MG63 (cell line): ENCODE measurements around the gene AKAP10. TPM values are rescaled to one million over a fixed set of nuclear protein-coding genes. Genes with fewer than 3 reads are reported as not detected.
"Not testable (repeated sequence)": the region's sequence is repeated elsewhere in the genome, so short reads cannot be mapped to it uniquely, and the experiment has no call there.

ENCODE experiments used
- DNase-seq: peaks from one replicate; pipeline ENCODE4 v3.0.0-alpha.2; 2020
- H3K27me3 ChIP-seq: fragments of 250-450 bp; sonication (Bioruptor Pico); 2 replicates; pipeline ENCODE4 v1.5.1; 2020; ENCODE audit warnings: mild to moderate bottlenecking, moderate library complexity
- H3K36me3 ChIP-seq: fragments of 250-450 bp; sonication (Bioruptor Pico); 2 replicates; pipeline ENCODE4 v1.5.1; 2020; ENCODE audit warnings: mild to moderate bottlenecking, moderate library complexity
- H3K4me3 ChIP-seq: fragments of 250-450 bp; sonication (Bioruptor Pico); 2 replicates; pipeline ENCODE4 v1.5.1; 2020; ENCODE audit warnings: mild to moderate bottlenecking, moderate library complexity
- H3K9me3 ChIP-seq: fragments of 250-450 bp; sonication (Bioruptor Pico); 2 replicates; pipeline ENCODE4 v1.5.1; 2020; ENCODE audit warnings: mild to moderate bottlenecking, moderate library complexity
- total RNA-seq: library from RNA; depleted of rRNA; stranded (reverse); fragments of >200 nt; shearing (Covaris generic); gene quantifications from 2 replicates; pipeline ENCODE4 v1.2.3, GENCODE V29; 2014; ENCODE audit warnings: low replicate concordance

Gene AKAP10
- total RNA-seq, 1 experiment from 2014 or later: 10.0 TPM

GRCh38 chr17:19897903-19898302, 79.7 kb downstream of the AKAP10 start:
- peak; percentile 59 for DNase-seq

DNA sequence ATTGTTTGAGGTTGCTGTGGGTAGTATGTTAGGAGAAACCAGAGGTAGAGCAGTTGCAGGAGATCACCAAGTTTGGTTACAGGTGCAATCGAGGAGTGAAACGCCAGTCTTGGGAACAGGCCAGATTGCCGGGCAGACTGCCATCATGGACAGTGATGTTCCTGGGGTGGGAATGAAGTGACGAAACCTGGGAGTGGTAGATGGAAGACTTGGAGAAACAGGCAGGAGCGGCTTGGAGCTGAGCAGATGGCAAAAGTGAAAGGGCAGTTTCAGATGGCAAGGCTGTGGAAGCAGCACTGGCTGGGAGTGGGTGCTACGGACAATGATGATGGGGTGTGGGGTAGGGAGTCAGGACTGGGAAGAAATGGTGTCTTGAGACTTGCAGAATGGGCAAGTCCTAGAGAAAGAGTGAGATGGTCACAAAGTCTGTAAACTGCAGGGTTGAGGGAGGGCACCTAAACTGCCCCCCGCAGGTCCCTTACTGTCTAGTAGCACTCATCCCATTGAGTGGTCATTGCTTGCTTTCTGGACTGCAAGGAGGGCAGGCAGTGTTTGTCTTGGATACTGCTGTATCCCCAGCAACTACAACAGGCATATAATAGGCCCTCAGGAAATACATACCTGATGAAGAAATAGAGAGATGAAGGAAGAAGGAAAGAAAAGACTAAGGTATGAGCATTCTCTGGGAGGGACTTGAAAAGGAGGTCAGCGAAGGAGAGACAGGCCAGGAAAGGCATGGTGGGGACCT, 80.4 kb downstream of the AKAP10 start:
- no peaks in the 10 kb centered on the region for H3K27me3 ChIP-seq
- H3K9me3 ChIP-seq: no peaks in the 10 kb centered on the region
- no peaks in the 10 kb centered on the region; the same call in 1 of the 2 replicates for H3K36me3 ChIP-seq
- no peak for DNase-seq
- H3K4me3 ChIP-seq: no peak overlapping the region

More at GRCh38 chr17:19897903-19898302, 79.7 kb downstream of the AKAP10 start:
- Histone ChIP-seq H3K27me3 (no peaks in the 10 kb centered on the region), H3K9me3 (no peaks in the 10 kb centered on the region), H3K36me3 (no peaks in the 10 kb centered on the region; the same call in 1 of the 2 replicates), H3K4me3 (no peak overlapping the region)

- H3K36me3 ChIP-seq: no peaks in the 10 kb centered on the region; the same call in 1 of the 2 replicates
- DNase-seq: no peak
- no peaks in the 10 kb centered on the region for H3K27me3 ChIP-seq
- H3K4me3 ChIP-seq: no peak overlapping the region
- H3K9me3 ChIP-seq: no peaks in the 10 kb centered on the region
These were observed 80.9 kb downstream of the AKAP10 start for GRCh38 chr17:19896679-19897078.

DNA sequence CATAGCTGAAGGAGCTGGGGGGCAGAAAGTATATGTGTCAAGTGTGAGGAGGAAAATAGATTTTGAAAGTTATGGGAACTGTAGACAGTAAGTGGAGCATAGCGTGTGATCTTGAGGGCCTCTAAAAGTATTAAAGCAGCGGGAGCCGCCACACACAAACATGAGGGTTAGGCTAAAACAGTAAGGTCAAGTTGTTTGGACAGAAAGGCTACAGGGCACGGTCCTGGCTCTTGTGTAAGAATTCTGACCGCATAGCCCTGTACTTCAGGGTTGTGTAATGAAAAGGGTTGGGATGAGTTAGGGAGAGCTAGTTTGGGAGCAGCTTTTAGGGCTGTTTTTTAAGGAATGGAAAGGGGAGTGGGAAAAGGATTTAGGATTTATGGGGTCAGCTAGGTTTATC, 87.1 kb downstream of the AKAP10 start:
- DNase-seq, H3K36me3 ChIP-seq: not testable (repeated sequence)

DNA sequence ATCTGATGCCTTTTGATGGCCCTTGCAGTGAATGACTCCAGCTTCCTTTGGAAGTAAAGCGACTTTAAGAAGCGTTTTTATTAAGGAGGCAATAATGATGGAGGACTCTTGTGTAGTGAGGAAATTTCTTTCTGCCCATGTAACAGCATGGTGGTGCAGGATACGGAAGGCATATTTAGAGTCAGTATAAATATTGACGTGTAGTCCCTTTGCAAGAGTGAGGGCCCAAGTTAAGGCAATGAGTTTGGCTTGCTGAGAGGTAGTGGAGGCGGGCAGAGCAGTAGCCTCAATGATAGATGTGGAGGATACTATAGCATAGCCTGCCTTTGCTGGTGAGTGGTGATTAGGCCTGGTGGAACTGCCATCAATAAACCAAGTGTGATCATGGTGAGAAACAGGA, 87.6 kb downstream of the AKAP10 start:
- H3K27me3 ChIP-seq, H3K4me3 ChIP-seq, DNase-seq, H3K9me3 ChIP-seq, H3K36me3 ChIP-seq: not testable (repeated sequence)

More for the DNA sequence above, 87.1 kb downstream of the AKAP10 start:
- H3K4me3 ChIP-seq, H3K9me3 ChIP-seq, H3K27me3 ChIP-seq: not testable (repeated sequence)

GRCh38 chr17:19886116-19886515, 91.5 kb downstream of the AKAP10 start:
- Histone ChIP-seq H3K9me3 (no peaks in the 10 kb centered on the region), H3K27me3 (no peaks in the 10 kb centered on the region), H3K36me3 (no peaks in the 10 kb centered on the region), H3K4me3 (no peak overlapping the region)
- no peak for DNase-seq

DNA sequence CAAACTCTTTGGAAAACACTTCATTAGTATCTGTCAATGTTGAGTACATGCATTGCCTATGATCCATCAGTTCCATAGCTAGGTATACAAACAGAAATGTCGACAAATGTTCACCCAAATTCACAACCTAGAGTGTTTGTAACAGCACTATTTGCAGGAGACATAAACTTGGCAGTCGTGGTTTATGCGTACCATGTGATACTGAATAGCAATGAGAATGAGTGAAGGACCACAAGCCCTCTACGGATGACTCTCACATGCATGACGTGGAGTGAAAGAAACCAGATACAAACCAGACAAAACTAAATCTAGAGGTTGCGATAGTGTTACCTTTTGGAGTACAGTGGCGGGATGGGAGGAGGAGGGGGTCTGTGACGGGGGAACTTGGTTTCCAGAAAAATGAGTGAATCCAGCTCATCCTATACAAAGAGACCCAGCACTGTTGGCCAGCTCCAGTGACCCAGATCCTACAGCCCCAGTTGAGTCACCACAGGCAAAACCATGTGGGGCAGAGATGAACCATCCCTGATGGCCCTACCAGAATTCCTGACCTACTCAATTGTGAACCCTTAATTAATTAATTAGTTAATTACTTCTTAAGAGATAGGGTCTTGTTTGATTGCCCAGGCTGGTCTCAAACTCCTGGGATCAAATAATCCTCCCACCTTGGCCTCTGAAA, 94.0 kb downstream of the AKAP10 start:
- DNase-seq: no peak
- H3K9me3 ChIP-seq: no peaks in the 10 kb centered on the region

DNA sequence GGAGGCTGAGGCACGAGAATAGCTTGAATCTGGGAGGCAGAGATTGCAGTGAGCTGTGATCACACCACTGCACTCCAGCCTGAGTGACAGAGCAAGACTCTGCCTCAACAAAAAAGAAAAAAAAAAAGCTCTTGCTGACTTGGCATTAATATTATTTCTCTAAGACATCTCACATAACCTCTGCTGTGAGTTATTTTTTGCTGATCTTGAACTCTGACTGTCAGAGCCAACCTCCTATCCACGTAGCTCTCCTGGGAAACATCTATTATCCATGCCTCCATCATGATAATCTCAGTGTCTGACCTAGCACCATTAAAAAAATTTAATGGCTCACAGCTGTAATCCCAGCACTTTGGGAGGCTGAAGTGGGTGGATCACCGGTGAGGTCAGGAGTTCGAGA, 97.2 kb downstream of the AKAP10 start:
- Histone ChIP-seq H3K9me3 (no peaks in the 10 kb centered on the region), H3K27me3 (no peaks in the 10 kb centered on the region), H3K4me3 (no peak overlapping the region), H3K36me3 (no peaks in the 10 kb centered on the region)
- no peak for DNase-seq

More for the DNA sequence above, 94.0 kb downstream of the AKAP10 start:
- H3K27me3 ChIP-seq: no peaks in the 10 kb centered on the region
- H3K36me3 ChIP-seq: no peaks in the 10 kb centered on the region
- no peak overlapping the region for H3K4me3 ChIP-seq

DNA sequence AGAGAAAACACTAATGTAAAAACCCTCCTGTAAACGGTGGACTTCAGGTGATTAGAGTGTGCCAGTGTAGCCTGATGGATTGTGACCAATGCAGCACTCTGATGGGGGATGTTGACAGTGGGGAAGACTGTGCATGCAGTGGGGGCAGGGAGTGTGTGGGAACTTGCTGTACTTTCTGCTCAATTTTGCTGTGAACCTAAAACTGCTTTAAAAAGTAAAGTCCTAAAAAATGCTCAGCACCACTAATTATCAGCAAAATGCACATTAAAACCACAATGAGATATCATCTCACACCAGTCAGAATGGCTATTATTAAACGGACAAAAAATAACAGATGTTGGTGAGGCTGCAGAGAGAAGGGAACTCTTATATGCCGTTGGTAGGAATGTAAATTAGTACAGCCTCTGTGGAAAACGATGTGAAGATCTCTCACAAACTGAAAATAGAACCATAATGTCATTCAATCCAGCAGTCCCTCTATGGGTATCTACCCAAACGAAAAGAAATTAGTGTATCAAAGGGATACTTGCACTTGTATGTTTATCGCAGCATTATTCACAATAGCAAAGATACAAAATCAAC, 100.2 kb downstream of the AKAP10 start:
- H3K9me3 ChIP-seq: no peaks in the 10 kb centered on the region
- no peaks in the 10 kb centered on the region for H3K27me3 ChIP-seq
- H3K4me3 ChIP-seq: no peak overlapping the region
- H3K36me3 ChIP-seq: no peaks in the 10 kb centered on the region
- DNase-seq: no peak

GRCh38 chr17:19876529-19877161, 101.0 kb downstream of the AKAP10 start:
- H3K27me3 ChIP-seq: no peaks in the 10 kb centered on the region
- no peak for DNase-seq
- H3K4me3 ChIP-seq: no peak overlapping the region
- H3K36me3 ChIP-seq: no peaks in the 10 kb centered on the region
- H3K9me3 ChIP-seq: no peaks in the 10 kb centered on the region

- Histone ChIP-seq H3K36me3 (no peaks in the 10 kb centered on the region), H3K9me3 (no peaks in the 10 kb centered on the region), H3K27me3 (no peaks in the 10 kb centered on the region), H3K4me3 (no peak overlapping the region)
- DNase-seq: no peak
These were observed 103.4 kb downstream of the AKAP10 start for GRCh38 chr17:19874256-19874655.

DNA sequence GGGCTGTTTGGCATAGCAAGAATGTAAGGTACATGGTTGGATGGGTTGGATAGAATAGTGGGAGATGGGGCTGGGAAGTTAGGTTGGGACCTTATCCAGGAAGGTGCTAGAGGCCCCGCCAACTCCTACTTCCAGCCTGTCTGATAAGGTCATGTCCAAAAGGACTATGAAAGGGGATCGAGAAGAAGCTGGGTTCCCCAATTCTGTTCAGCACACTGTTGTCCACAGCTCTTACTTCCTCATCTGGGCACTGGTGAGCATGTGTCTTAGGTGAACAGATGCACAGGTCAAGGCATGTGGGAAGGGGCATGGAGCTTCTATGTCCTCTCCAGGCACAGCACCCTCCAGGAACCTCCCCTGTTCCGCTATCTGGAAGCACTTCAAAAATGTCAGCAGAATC, 104.3 kb downstream of the AKAP10 start:
- no peak for DNase-seq
- Histone ChIP-seq H3K36me3 (no peaks in the 10 kb centered on the region), H3K27me3 (no peaks in the 10 kb centered on the region), H3K9me3 (no peaks in the 10 kb centered on the region), H3K4me3 (no peak overlapping the region)

DNA sequence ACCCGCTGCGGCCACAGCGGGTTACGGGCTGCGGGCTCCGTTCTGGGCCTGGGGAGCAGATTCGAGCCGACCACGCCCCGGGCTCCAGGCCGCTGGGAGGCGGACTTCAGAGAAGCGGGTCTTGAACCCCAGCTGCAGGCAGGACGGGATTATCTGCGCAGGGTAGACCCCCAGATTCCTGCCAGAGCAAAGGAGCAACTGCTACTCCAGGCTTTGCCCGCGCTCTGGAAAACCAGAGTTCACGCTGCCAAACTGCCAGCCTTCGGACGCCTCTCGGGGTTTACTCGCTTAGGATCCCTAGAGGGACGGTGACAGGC, 109.6 kb downstream of the AKAP10 start:
- DNase-seq: no peak
- Histone ChIP-seq H3K27me3 (no peaks in the 10 kb centered on the region), H3K9me3 (no peaks in the 10 kb centered on the region), H3K36me3 (no peaks in the 10 kb centered on the region; the same call in none of the 2 replicates), H3K4me3 (peak overlapping the region; percentile 57)

GRCh38 chr17:19867329-19868078, 110.1 kb downstream of the AKAP10 start, which contains the start of gene ULK2:
Gene ULK2 (minus strand): TSS chr17:19867936. CDS start chr17:19867417, 519 bp downstream.
- DNase-seq: peak; percentile 74
- peak within 1 kb of the TSS; percentile 57 for H3K4me3 ChIP-seq
- H3K36me3 ChIP-seq: no peaks in the 10 kb centered on the region; the same call in none of the 2 replicates
- H3K27me3 ChIP-seq: no peaks in the 10 kb centered on the region
- H3K9me3 ChIP-seq: no peaks in the 10 kb centered on the region

DNA sequence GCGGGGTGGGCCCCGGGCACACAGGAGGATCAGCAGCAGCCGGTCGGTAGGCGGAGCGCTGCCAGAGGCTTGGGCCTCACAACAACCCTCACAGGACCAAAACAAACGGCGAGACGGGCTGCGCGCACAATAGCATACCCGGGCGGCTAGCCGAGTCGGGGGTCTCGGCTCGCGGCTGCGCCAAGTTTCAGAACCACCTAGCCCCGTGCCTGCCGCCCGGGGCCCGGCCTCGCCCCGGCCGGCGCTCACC, 110.6 kb downstream of the AKAP10 start:
- Histone ChIP-seq H3K9me3 (no peaks in the 10 kb centered on the region), H3K4me3 (peak overlapping the region; percentile 57), H3K27me3 (no peaks in the 10 kb centered on the region), H3K36me3 (no peaks in the 10 kb centered on the region; the same call in none of the 2 replicates)
- peak; percentile 68 for DNase-seq

DNA sequence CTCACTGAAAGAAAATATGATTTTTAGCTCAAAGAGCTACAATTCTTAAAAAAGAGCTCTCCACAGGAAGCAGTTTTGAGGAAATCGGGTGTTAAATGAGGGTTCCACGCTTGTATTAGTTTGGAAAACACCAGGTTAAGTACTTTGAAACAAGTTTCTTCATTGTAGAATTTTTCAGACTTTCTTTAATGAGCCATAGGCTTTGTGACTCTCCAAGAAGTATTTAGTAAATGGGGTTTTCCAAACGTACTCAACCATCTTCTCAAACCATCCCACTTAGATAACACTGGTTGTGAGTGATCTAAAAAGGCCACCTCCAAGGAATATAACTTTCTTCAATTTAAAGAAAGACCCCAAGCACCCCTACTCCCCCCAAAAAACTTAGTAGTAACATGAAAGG, 112.6 kb downstream of the AKAP10 start:
- Histone ChIP-seq H3K4me3 (no peak overlapping the region), H3K27me3 (no peaks in the 10 kb centered on the region), H3K9me3 (no peaks in the 10 kb centered on the region), H3K36me3 (no peaks in the 10 kb centered on the region; the same call in none of the 2 replicates)
- DNase-seq: no peak
